AG08395 (cell line): Measurements from ENCODE around the gene ESRRB.

ENCODE experiments used
- DNase-seq: peaks from one replicate; pipeline ENCODE4 v3.0.0; 2012; ENCODE audit warnings: mixed read lengths, low spot score

The ESRRB gene

GRCh38 chr14:76541594-76542219 lies 165.8 kb downstream of the ESRRB start:
- DNase-seq = no peak

- DNase-seq = no peak
These were observed 170.7 kb downstream of the ESRRB start for GRCh38 chr14:76546426-76547221.

GRCh38 chr14:76547831-76548230 lies 171.9 kb downstream of the ESRRB start:
- DNase-seq = no peak

GRCh38 chr14:76550534-76550933 lies 174.6 kb downstream of the ESRRB start:
- DNase-seq = no peak

- DNase-seq = no peak
These were observed 175.2 kb downstream of the ESRRB start for GRCh38 chr14:76551116-76551515.
